Mesenchymal stem cell (in vitro differentiated cells and primary cell): ENCODE results near the gene FOXE3.

ENCODE experiments used
- DNase-seq: peaks from one replicate; pipeline ENCODE4 v3.0.0-alpha.2; 2013
- H2AFZ ChIP-seq: one replicate; pipeline ENCODE4 v1.6.1; 2013; ENCODE audit warnings: low read depth, mild to moderate bottlenecking, control low read depth, inconsistent platforms, low read length, moderate library complexity
- H2AK5ac ChIP-seq: 2 replicates; pipeline ENCODE4 v1.6.1; 2013; ENCODE audit warnings: low read length, moderate library complexity, mild to moderate bottlenecking, inconsistent platforms; ENCODE audit not compliant: severe bottlenecking
- H2BK120ac ChIP-seq: one replicate; pipeline ENCODE4 v1.6.1; 2013; ENCODE audit warnings: low read depth, mild to moderate bottlenecking, inconsistent platforms, low read length, moderate library complexity
- H2BK12ac ChIP-seq, 2 experiments: one replicate each; pipeline ENCODE4 v1.6.1; 2013; ENCODE audit warnings: inconsistent platforms in 2 of 2, low read length in 2 of 2, mild to moderate bottlenecking in 2 of 2, moderate library complexity in 2 of 2, control low read depth in 1 of 2
- H2BK15ac ChIP-seq: one replicate; pipeline ENCODE4 v1.6.1; 2013; ENCODE audit warnings: mild to moderate bottlenecking, low read depth, inconsistent platforms; ENCODE audit not compliant: poor library complexity, severe bottlenecking
- H2BK5ac ChIP-seq: 2 replicates; pipeline ENCODE4 v1.6.1; 2013; ENCODE audit warnings: low read depth, mild to moderate bottlenecking, low read length, control low read depth, inconsistent platforms; ENCODE audit not compliant: poor library complexity, severe bottlenecking
- H3K14ac ChIP-seq, 2 experiments: one replicate each; pipeline ENCODE4 v1.6.1; 2013; ENCODE audit warnings: inconsistent platforms in 2 of 2, low read length in 2 of 2, control low read depth in 1 of 2, mild to moderate bottlenecking in 1 of 2, moderate library complexity in 1 of 2
- H3K18ac ChIP-seq, 2 experiments: one replicate each; pipeline ENCODE4 v1.6.1; 2013; ENCODE audit warnings: inconsistent platforms in 2 of 2, low read length in 2 of 2, control low read depth in 1 of 2, low read depth in 1 of 2, mild to moderate bottlenecking in 1 of 2
- H3K23ac ChIP-seq, 2 experiments: one replicate each; pipeline ENCODE4 v1.6.1; 2013; ENCODE audit warnings: inconsistent platforms in 2 of 2, low read length in 2 of 2, mild to moderate bottlenecking in 2 of 2, moderate library complexity in 2 of 2, control low read depth in 1 of 2
- H3K27ac ChIP-seq: 2 replicates; pipeline ENCODE4 v1.5.1; 2013; ENCODE audit warnings: mild to moderate bottlenecking, moderate library complexity, low read length, control low read depth, inconsistent platforms; ENCODE audit not compliant: poor library complexity, severe bottlenecking
- H3K27me3 ChIP-seq, 2 experiments: 2 replicates each; pipeline versions ENCODE4 v1.6.1 to v1.7.0; 2013; ENCODE audit warnings: low read length in 2 of 2, mild to moderate bottlenecking in 2 of 2, moderate library complexity in 2 of 2, control low read depth in 1 of 2, inconsistent platforms in 1 of 2; ENCODE audit not compliant: control insufficient read depth in 1 of 2, insufficient read depth in 1 of 2
- H3K36me3 ChIP-seq, 2 experiments: 2 replicates each; pipeline versions ENCODE4 v1.6.1 to v1.7.0; 2013; ENCODE audit warnings: low read length in 2 of 2, control low read depth in 1 of 2, inconsistent platforms in 1 of 2, low read depth in 1 of 2, mild to moderate bottlenecking in 1 of 2; ENCODE audit not compliant: insufficient read depth in 2 of 2, control insufficient read depth in 1 of 2
- H3K4ac ChIP-seq, 2 experiments: one replicate each; pipeline ENCODE4 v1.6.1; 2013; ENCODE audit warnings: inconsistent platforms in 2 of 2, low read length in 2 of 2, mild to moderate bottlenecking in 2 of 2, moderate library complexity in 2 of 2, control low read depth in 1 of 2, low read depth in 1 of 2
- H3K4me1 ChIP-seq: 2 replicates; pipeline ENCODE4 v1.6.1; 2013; ENCODE audit warnings: low read depth, low read length, control low read depth; ENCODE audit not compliant: control insufficient read depth, insufficient read depth
- H3K4me2 ChIP-seq: 2 replicates; pipeline ENCODE4 v1.6.1; 2013; ENCODE audit warnings: low read length, mild to moderate bottlenecking, inconsistent platforms; ENCODE audit not compliant: poor library complexity, severe bottlenecking
- H3K4me3 ChIP-seq, 2 experiments: 2 replicates each; pipeline versions ENCODE4 v1.5.1 to v1.7.0; 2013; ENCODE audit warnings: low read length in 2 of 2, mild to moderate bottlenecking in 2 of 2, control low read depth in 1 of 2, low read depth in 1 of 2; ENCODE audit not compliant: insufficient read depth in 1 of 2
- H3K79me1 ChIP-seq: replicated peaks from 2 replicates; pipeline ENCODE4 v1.6.1; 2013; ENCODE audit warnings: mild to moderate bottlenecking, control low read depth, low read length, inconsistent platforms; ENCODE audit not compliant: poor library complexity, severe bottlenecking
- H3K9ac ChIP-seq: 2 replicates; pipeline ENCODE4 v1.7.0; 2013; ENCODE audit warnings: mild to moderate bottlenecking, low read length, moderate library complexity
- H3K9me3 ChIP-seq: 2 replicates; pipeline ENCODE4 v1.7.0; 2013; ENCODE audit warnings: mild to moderate bottlenecking, low read length; ENCODE audit not compliant: control insufficient read depth
- H4K8ac ChIP-seq: one replicate; pipeline ENCODE4 v1.6.1; 2013; ENCODE audit warnings: inconsistent platforms, mild to moderate bottlenecking, low read length, moderate library complexity
- H4K91ac ChIP-seq: one replicate; pipeline ENCODE4 v1.6.1; 2013; ENCODE audit warnings: mild to moderate bottlenecking, low read length, inconsistent platforms
- WGBS: methylation state at CpG from one replicate; pipeline ENCODE4 v1.1.7; 2013; ENCODE audit warnings: mixed read lengths; 5-methylcytosine and 5-hydroxymethylcytosine counted together

FOXE3 gene

DNA sequence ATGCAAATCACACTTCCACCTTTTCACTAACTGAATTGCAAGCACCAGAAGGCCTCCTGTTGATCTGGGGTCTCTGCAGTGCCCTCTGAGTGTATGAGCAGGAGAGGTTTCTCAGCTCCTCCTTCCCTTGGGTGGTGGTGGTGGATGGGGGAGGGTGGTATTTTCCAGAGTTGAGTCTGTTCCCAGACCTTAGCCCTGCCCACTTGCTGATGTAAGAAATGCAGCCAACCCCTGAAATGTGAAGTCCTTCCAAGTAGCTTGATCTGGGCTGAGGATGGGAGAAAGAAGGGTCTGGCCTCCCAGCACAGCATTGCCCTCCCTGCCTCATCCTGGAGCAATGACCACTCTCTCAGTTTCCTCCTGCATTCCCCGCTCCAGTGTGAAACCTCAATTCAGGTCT is 15.4 kb downstream of the FOXE3 start:
- peak overlapping the region; percentile 24 for H3K9ac ChIP-seq
- 92% methylated on average over 1 of the region's 1 CpG for WGBS
- no peak overlapping the region for H2BK15ac ChIP-seq
- no peak overlapping the region for H3K27ac ChIP-seq
- H3K36me3 ChIP-seq = no peaks in the 10 kb centered on the region
- no peaks in the 10 kb centered on the region for H3K9me3 ChIP-seq
- H4K91ac ChIP-seq = no peak overlapping the region
- no peak overlapping the region for H3K4me3 ChIP-seq
- no peak overlapping the region for H2BK12ac ChIP-seq
- no peak overlapping the region for H2BK120ac ChIP-seq
- no peak overlapping the region for H3K4me2 ChIP-seq
- H3K4me1 ChIP-seq = peaks cover 17% of the 10 kb centered on the region
- no peak overlapping the region for H2BK5ac ChIP-seq
- no peak overlapping the region for H2AFZ ChIP-seq
- H3K4ac ChIP-seq = no peak overlapping the region
- no peak overlapping the region for H3K14ac ChIP-seq
- H3K79me1 ChIP-seq = no peaks in the 10 kb centered on the region
- no peak overlapping the region for H2AK5ac ChIP-seq
- peaks cover 57 to 86% of the 10 kb centered on the region in 2 experiments for H3K27me3 ChIP-seq
- DNase-seq = peak; percentile 14
- no peak overlapping the region for H3K18ac ChIP-seq
- no peak overlapping the region for H3K23ac ChIP-seq
- no peak overlapping the region for H4K8ac ChIP-seq

DNA sequence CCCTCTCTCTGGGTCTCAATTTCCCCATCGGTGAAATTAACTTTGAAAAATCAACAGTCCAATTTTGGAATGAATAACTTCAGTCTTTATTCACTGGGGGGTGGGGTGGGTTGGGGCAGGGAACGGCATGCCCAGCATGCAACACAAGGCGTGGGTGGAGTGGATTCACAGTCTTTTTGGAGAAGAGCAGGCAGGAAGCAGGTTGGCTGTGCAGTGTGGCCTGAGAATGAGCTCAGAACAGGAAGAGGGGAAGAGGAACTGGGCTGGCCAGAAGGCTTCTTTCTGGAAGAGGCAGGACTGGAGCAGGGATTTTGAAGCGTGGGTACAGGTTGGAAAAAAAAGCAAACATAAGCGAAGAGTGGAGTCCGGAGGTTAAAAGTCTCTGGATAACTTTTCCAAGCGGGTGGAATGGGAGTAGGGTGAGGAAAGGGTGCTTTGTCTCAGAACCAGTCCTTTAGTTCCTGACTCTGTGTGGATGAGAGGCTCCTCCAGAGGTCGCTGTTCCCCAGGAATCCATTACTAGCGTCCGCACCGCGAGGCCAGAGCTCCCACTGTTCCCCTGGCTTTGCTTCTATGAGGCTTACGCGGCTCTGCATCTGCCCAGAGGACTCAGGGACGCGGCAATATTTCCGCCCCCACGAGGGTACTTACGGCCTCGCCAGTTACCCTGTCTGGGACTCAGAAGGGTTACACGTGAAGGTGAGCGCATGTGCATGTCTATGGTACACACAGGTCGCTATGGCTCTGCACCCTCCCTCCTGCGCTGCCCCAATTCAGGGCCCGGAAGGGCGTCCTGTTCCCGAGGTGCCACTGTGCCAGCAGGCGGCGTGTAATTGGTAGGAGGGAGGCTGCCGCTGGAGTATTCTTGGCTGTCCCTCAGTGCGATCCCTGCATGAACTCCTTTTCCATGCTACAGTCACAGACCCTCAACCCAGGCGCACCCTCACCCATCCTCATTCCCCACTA is 16.3 kb downstream of the FOXE3 start:
- H2AFZ ChIP-seq = no peak overlapping the region
- H2BK15ac ChIP-seq = no peak overlapping the region
- no peaks in the 10 kb centered on the region for H3K36me3 ChIP-seq
- H3K79me1 ChIP-seq = no peaks in the 10 kb centered on the region
- H3K27me3 ChIP-seq = peaks cover 56 to 83% of the 10 kb centered on the region in 2 experiments
- 8% methylated on average over 32 of the region's 32 CpGs for WGBS
- H4K8ac ChIP-seq = no peak overlapping the region
- H3K14ac ChIP-seq = no peak overlapping the region
- no peak overlapping the region for H3K4me2 ChIP-seq
- peak; percentile 67 for DNase-seq
- no peak overlapping the region for H3K18ac ChIP-seq
- H3K4me1 ChIP-seq = peaks cover 26% of the 10 kb centered on the region
- no peak overlapping the region for H3K27ac ChIP-seq
- H3K23ac ChIP-seq = no peak overlapping the region
- H2BK120ac ChIP-seq = no peak overlapping the region
- peak overlapping the region; percentile 24 for H3K9ac ChIP-seq
- no peaks in the 10 kb centered on the region for H3K9me3 ChIP-seq
- no peak overlapping the region for H2BK5ac ChIP-seq
- no peak overlapping the region for H2BK12ac ChIP-seq
- no peak overlapping the region for H3K4ac ChIP-seq
- no peak overlapping the region for H3K4me3 ChIP-seq
- no peak overlapping the region for H2AK5ac ChIP-seq
- H4K91ac ChIP-seq = no peak overlapping the region

GRCh38 chr1:47433037-47433421 is 16.9 kb downstream of the FOXE3 start:
- no peak overlapping the region for H3K9ac ChIP-seq
- no peak overlapping the region for H2BK5ac ChIP-seq
- no peak overlapping the region for H2AK5ac ChIP-seq
- H2BK15ac ChIP-seq = no peak overlapping the region
- H3K14ac ChIP-seq = no peak overlapping the region
- H3K36me3 ChIP-seq = no peaks in the 10 kb centered on the region
- H3K18ac ChIP-seq = no peak overlapping the region
- H3K4me3 ChIP-seq = no peak overlapping the region
- H3K4ac ChIP-seq = no peak overlapping the region
- no peak for DNase-seq
- H3K79me1 ChIP-seq = no peaks in the 10 kb centered on the region
- WGBS = 14% methylated on average over 17 of the region's 17 CpGs
- no peak overlapping the region for H3K4me2 ChIP-seq
- no peak overlapping the region for H3K27ac ChIP-seq
- no peak overlapping the region for H3K23ac ChIP-seq
- H3K27me3 ChIP-seq = peaks cover 56 to 77% of the 10 kb centered on the region in 2 experiments
- no peak overlapping the region for H4K8ac ChIP-seq
- no peak overlapping the region for H2AFZ ChIP-seq
- no peak overlapping the region for H4K91ac ChIP-seq
- no peak overlapping the region for H2BK120ac ChIP-seq
- H3K4me1 ChIP-seq = peaks cover 31% of the 10 kb centered on the region
- no peak overlapping the region for H2BK12ac ChIP-seq
- H3K9me3 ChIP-seq = no peaks in the 10 kb centered on the region

- Histone ChIP-seq H3K4me1 (peaks cover 33% of the 10 kb centered on the region), H3K18ac (no peak overlapping the region), H3K27ac (no peak overlapping the region), H2BK15ac (no peak overlapping the region), H3K9me3 (no peaks in the 10 kb centered on the region), H2BK12ac (no peak overlapping the region), H3K4me3 (peak overlapping the region in 1 of 2 experiments; percentile 64), H3K23ac (no peak overlapping the region), H3K14ac (no peak overlapping the region), H2BK120ac (no peak overlapping the region), H2AFZ (no peak overlapping the region), H3K79me1 (no peaks in the 10 kb centered on the region), H4K91ac (no peak overlapping the region), H3K36me3 (no peaks in the 10 kb centered on the region), H3K9ac (no peak overlapping the region), H2AK5ac (no peak overlapping the region), H3K4me2 (peak overlapping the region; percentile 25), H4K8ac (no peak overlapping the region), H3K4ac (no peak overlapping the region), H3K27me3 (peaks cover 54 to 72% of the 10 kb centered on the region in 2 experiments), H2BK5ac (no peak overlapping the region)
- DNase-seq = no peak
- WGBS = 7% methylated on average over 27 of the region's 30 CpGs
These were observed 17.5 kb downstream of the FOXE3 start for GRCh38 chr1:47433477-47434050.
